ENCODE data around the gene IFI30.

IFI30 gene

DNA sequence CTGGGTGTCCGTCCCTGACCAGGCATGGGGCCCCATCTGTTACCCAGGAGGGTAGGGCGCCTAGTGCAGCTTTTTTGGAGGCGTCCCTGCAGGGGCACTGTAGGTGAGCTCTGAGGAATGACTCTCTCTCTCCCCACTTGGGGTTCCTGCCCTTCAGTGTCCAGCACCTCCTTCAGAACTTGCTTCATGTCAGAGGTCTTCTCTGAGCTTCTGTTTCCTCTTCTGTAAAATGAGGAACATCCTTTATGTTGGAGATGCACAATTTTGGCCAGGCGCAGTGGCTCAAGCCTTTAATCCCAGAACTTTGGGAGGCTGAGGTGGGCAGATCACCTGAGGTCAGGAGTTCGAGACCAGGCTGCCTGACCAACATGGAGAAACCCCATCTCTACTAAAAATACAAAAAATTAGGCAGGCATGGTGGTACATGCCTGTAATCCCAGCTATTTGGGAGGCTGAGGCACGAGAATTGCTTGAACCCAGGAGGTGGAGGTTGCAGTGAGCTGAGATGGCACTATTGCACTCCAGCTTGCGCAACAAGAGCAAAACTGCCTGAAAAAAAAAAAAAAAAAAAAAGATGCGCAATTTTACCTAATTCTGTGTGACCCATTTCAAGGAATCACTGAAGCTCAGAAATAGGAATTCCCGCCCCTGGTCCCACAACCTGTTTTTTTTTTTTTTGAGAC lies 35.8 kb upstream of the IFI30 start:
- H3K4me1 ChIP-seq (ENCODE audit: control insufficient read depth in 2 of 2, insufficient read depth in 2 of 2, low read length in 2 of 2) = peaks cover 7 to 12% of the 10 kb centered on the region in 2 donors
- H3K9me3 ChIP-seq (ENCODE audit: control insufficient read depth in 2 of 2, low read length in 2 of 2) = no peaks in the 10 kb centered on the region
- no peak overlapping the region for H3K4me3 ChIP-seq (ENCODE audit: low read length in 2 of 2)
- no peaks in the 10 kb centered on the region for H3K27me3 ChIP-seq (ENCODE audit: control insufficient read depth in 2 of 2, insufficient read depth in 2 of 2, low read length in 2 of 2)
- H3K36me3 ChIP-seq (ENCODE audit: control insufficient read depth in 2 of 2, insufficient read depth in 2 of 2, low read length in 2 of 2) = peaks cover 25 to 41% of the 10 kb centered on the region in 2 donors
- H3K27ac ChIP-seq (ENCODE audit: low read depth in 2 of 2, low read length in 2 of 2) = no peak overlapping the region
- H3K9ac ChIP-seq (ENCODE audit: low read depth in 1 of 2, low read length in 2 of 2) = no peak overlapping the region

GRCh38 chr19:18140473-18140872 lies 33.1 kb upstream of the IFI30 start:
- Histone ChIP-seq H3K9ac (ENCODE audit: low read depth in 1 of 2, low read length in 2 of 2) (no peak overlapping the region), H3K27me3 (ENCODE audit: control insufficient read depth in 2 of 2, insufficient read depth in 2 of 2, low read length in 2 of 2) (no peaks in the 10 kb centered on the region), H3K27ac (ENCODE audit: low read depth in 2 of 2, low read length in 2 of 2) (no peak overlapping the region), H3K9me3 (ENCODE audit: control insufficient read depth in 2 of 2, low read length in 2 of 2) (no peaks in the 10 kb centered on the region), H3K36me3 (ENCODE audit: control insufficient read depth in 2 of 2, insufficient read depth in 2 of 2, low read length in 2 of 2) (peaks cover 39 to 51% of the 10 kb centered on the region in 2 donors), H3K4me1 (ENCODE audit: control insufficient read depth in 2 of 2, insufficient read depth in 2 of 2, low read length in 2 of 2) (peaks cover 5 to 10% of the 10 kb centered on the region in 2 donors), H3K4me3 (ENCODE audit: low read length in 2 of 2) (no peak overlapping the region)

GRCh38 chr19:18141031-18141430 lies 32.6 kb upstream of the IFI30 start:
- Histone ChIP-seq H3K36me3 (ENCODE audit: control insufficient read depth in 2 of 2, insufficient read depth in 2 of 2, low read length in 2 of 2) (peaks cover 41 to 52% of the 10 kb centered on the region in 2 donors), H3K27ac (ENCODE audit: low read depth in 2 of 2, low read length in 2 of 2) (no peak overlapping the region), H3K4me3 (ENCODE audit: low read length in 2 of 2) (no peak overlapping the region), H3K9me3 (ENCODE audit: control insufficient read depth in 2 of 2, low read length in 2 of 2) (no peaks in the 10 kb centered on the region), H3K27me3 (ENCODE audit: control insufficient read depth in 2 of 2, insufficient read depth in 2 of 2, low read length in 2 of 2) (no peaks in the 10 kb centered on the region), H3K4me1 (ENCODE audit: control insufficient read depth in 2 of 2, insufficient read depth in 2 of 2, low read length in 2 of 2) (peaks cover 1 to 6% of the 10 kb centered on the region in 2 donors), H3K9ac (ENCODE audit: low read depth in 1 of 2, low read length in 2 of 2) (no peak overlapping the region)

GRCh38 chr19:18143902-18144301 lies 29.7 kb upstream of the IFI30 start:
- Histone ChIP-seq H3K4me3 (ENCODE audit: low read length in 2 of 2) (no peak overlapping the region), H3K36me3 (ENCODE audit: control insufficient read depth in 2 of 2, insufficient read depth in 2 of 2, low read length in 2 of 2) (peaks cover 37 to 49% of the 10 kb centered on the region in 2 donors), H3K27me3 (ENCODE audit: control insufficient read depth in 2 of 2, insufficient read depth in 2 of 2, low read length in 2 of 2) (no peaks in the 10 kb centered on the region), H3K9ac (ENCODE audit: low read depth in 1 of 2, low read length in 2 of 2) (no peak overlapping the region), H3K4me1 (ENCODE audit: control insufficient read depth in 2 of 2, insufficient read depth in 2 of 2, low read length in 2 of 2) (no peaks in the 10 kb centered on the region), H3K27ac (ENCODE audit: low read depth in 2 of 2, low read length in 2 of 2) (no peak overlapping the region), H3K9me3 (ENCODE audit: control insufficient read depth in 2 of 2, low read length in 2 of 2) (no peaks in the 10 kb centered on the region)

DNA sequence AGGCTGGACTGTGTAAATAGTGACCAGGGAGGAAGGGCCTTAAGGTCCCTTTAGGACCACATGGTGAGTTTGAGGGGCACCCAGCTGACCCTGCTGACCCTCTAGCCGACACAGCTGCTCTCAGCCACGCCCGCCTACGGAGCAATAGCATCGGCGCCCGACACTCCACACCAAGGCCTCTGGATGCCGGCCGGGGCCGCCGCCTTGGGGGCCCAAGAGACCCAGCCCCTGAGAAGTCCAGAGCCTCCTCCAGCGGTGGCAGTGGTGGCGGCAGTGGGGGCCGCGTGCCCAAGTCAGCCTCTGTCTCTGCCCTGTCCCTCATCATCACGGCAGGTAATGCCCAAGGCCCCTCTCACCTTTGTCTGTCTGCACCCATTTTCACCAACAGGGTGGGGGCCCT lies 29.3 kb upstream of the IFI30 start:
- no peaks in the 10 kb centered on the region for H3K4me1 ChIP-seq (ENCODE audit: control insufficient read depth in 2 of 2, insufficient read depth in 2 of 2, low read length in 2 of 2)

DNA sequence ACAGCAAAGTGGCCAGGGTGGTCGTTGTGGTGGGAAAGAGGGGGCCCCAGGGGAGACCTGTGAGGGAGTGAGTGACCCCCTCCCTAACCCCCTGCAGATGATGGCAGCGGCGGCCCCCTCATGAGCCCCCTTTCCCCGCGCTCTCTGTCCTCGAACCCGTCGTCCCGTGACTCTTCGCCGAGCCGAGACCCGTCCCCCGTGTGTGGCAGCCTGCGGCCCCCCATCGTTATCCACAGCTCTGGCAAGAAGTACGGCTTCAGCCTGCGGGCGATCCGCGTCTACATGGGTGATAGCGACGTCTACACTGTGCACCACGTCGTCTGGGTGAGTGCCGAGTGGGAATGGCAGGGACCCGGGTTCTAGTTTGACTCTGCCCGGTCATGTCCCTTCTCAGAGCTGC lies 28.7 kb upstream of the IFI30 start:
- H3K27me3 ChIP-seq (ENCODE audit: control insufficient read depth in 2 of 2, insufficient read depth in 2 of 2, low read length in 2 of 2) = no peaks in the 10 kb centered on the region
- H3K27ac ChIP-seq (ENCODE audit: low read depth in 2 of 2, low read length in 2 of 2) = no peak overlapping the region
- H3K4me3 ChIP-seq (ENCODE audit: low read length in 2 of 2) = no peak overlapping the region
- H3K9ac ChIP-seq (ENCODE audit: low read depth in 1 of 2, low read length in 2 of 2) = no peak overlapping the region
- no peaks in the 10 kb centered on the region for H3K4me1 ChIP-seq (ENCODE audit: control insufficient read depth in 2 of 2, insufficient read depth in 2 of 2, low read length in 2 of 2)
- no peaks in the 10 kb centered on the region for H3K9me3 ChIP-seq (ENCODE audit: control insufficient read depth in 2 of 2, low read length in 2 of 2)
- H3K36me3 ChIP-seq (ENCODE audit: control insufficient read depth in 2 of 2, insufficient read depth in 2 of 2, low read length in 2 of 2) = peaks cover 35 to 49% of the 10 kb centered on the region in 2 donors

More for the DNA sequence above, 29.3 kb upstream of the IFI30 start:
- H3K9ac ChIP-seq (ENCODE audit: low read depth in 1 of 2, low read length in 2 of 2) = no peak overlapping the region
- H3K27ac ChIP-seq (ENCODE audit: low read depth in 2 of 2, low read length in 2 of 2) = no peak overlapping the region
- H3K27me3 ChIP-seq (ENCODE audit: control insufficient read depth in 2 of 2, insufficient read depth in 2 of 2, low read length in 2 of 2) = no peaks in the 10 kb centered on the region
- no peaks in the 10 kb centered on the region for H3K9me3 ChIP-seq (ENCODE audit: control insufficient read depth in 2 of 2, low read length in 2 of 2)
- H3K4me3 ChIP-seq (ENCODE audit: low read length in 2 of 2) = no peak overlapping the region
- H3K36me3 ChIP-seq (ENCODE audit: control insufficient read depth in 2 of 2, insufficient read depth in 2 of 2, low read length in 2 of 2) = peaks cover 35 to 46% of the 10 kb centered on the region in 2 donors

DNA sequence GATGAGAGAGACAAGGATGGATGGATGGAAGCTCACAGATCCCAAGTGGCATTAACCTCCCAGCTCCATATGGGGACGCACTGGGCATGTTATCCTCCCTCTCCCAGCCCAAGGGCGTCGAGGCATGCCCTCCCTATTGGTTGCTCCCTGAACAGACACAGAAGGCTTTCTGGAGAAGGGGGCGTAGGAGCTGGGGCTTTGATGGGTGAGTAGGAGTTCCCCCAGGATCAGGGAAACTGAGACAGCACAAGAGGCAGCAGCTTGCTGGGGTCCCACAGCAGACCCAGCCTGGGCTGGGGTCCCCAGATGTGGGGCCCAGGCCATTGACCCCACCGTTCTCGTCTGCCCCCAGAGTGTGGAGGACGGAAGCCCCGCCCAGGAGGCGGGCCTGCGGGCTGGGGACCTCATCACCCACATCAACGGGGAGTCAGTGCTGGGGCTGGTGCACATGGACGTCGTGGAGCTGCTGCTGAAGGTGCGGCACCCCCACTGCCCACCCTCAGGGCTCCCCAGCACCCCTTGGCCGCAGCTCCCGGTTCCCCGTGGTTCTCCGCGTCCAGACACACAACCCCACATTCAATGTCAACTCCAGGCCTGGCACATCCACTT lies 28.1 kb upstream of the IFI30 start:
- Histone ChIP-seq H3K4me3 (ENCODE audit: low read length in 2 of 2) (no peak overlapping the region), H3K4me1 (ENCODE audit: control insufficient read depth in 2 of 2, insufficient read depth in 2 of 2, low read length in 2 of 2) (no peaks in the 10 kb centered on the region), H3K9ac (ENCODE audit: low read depth in 1 of 2, low read length in 2 of 2) (no peak overlapping the region), H3K27ac (ENCODE audit: low read depth in 2 of 2, low read length in 2 of 2) (no peak overlapping the region), H3K36me3 (ENCODE audit: control insufficient read depth in 2 of 2, insufficient read depth in 2 of 2, low read length in 2 of 2) (peaks cover 35 to 45% of the 10 kb centered on the region in 2 donors), H3K9me3 (ENCODE audit: control insufficient read depth in 2 of 2, low read length in 2 of 2) (no peaks in the 10 kb centered on the region), H3K27me3 (ENCODE audit: control insufficient read depth in 2 of 2, insufficient read depth in 2 of 2, low read length in 2 of 2) (no peaks in the 10 kb centered on the region)

DNA sequence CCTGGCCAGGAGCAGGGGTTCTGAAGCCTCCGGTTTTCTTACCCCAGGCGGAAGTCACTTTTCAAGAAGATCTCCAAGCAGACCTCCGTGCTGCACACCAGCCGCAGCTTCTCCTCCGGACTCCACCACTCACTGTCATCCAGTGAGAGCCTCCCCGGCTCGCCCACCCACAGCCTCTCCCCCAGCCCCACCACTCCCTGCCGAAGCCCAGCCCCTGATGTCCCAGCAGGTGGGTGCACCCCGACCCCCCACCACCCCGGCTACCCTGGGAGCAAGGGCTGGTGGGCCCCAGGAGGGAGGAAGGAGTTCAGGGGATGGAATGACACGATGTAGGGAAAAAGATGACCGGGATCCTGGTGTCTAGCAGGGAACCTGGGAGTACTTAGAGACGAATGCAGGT lies 26.2 kb upstream of the IFI30 start:
- Histone ChIP-seq H3K27me3 (ENCODE audit: control insufficient read depth in 2 of 2, insufficient read depth in 2 of 2, low read length in 2 of 2) (no peaks in the 10 kb centered on the region), H3K4me3 (ENCODE audit: low read length in 2 of 2) (no peak overlapping the region), H3K4me1 (ENCODE audit: control insufficient read depth in 2 of 2, insufficient read depth in 2 of 2, low read length in 2 of 2) (peaks cover 6 to 11% of the 10 kb centered on the region in 2 donors), H3K36me3 (ENCODE audit: control insufficient read depth in 2 of 2, insufficient read depth in 2 of 2, low read length in 2 of 2) (peaks cover 30 to 38% of the 10 kb centered on the region in 2 donors), H3K9me3 (ENCODE audit: control insufficient read depth in 2 of 2, low read length in 2 of 2) (no peaks in the 10 kb centered on the region), H3K9ac (ENCODE audit: low read depth in 1 of 2, low read length in 2 of 2) (no peak overlapping the region), H3K27ac (ENCODE audit: low read depth in 2 of 2, low read length in 2 of 2) (no peak overlapping the region)

DNA sequence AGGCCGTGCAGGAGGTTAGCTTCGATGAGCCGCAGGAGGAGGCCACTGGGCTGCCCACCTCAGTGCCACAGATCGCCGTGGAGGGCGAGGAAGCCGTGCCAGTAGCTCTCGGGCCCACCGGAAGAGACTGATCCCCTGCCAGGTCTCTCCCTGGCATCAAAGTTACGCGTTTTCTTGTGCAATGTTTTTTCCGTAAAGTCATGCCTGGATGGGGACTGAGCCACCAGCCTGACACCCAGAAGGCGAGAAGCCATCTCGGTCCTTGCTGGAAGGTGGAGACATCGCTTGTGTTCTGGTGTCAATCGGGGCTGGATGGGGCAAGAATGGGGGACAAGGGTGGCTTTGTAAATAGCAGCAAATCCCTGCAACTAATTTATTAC lies 24.0 kb upstream of the IFI30 start:
- Histone ChIP-seq H3K9ac (ENCODE audit: low read depth in 1 of 2, low read length in 2 of 2) (no peak overlapping the region), H3K27ac (ENCODE audit: low read depth in 2 of 2, low read length in 2 of 2) (no peak overlapping the region), H3K36me3 (ENCODE audit: control insufficient read depth in 2 of 2, insufficient read depth in 2 of 2, low read length in 2 of 2) (peaks cover 18 to 23% of the 10 kb centered on the region in 2 donors), H3K27me3 (ENCODE audit: control insufficient read depth in 2 of 2, insufficient read depth in 2 of 2, low read length in 2 of 2) (no peaks in the 10 kb centered on the region), H3K4me3 (ENCODE audit: low read length in 2 of 2) (no peak overlapping the region), H3K9me3 (ENCODE audit: control insufficient read depth in 2 of 2, low read length in 2 of 2) (no peaks in the 10 kb centered on the region), H3K4me1 (ENCODE audit: control insufficient read depth in 2 of 2, insufficient read depth in 2 of 2, low read length in 2 of 2) (peaks cover 15 to 24% of the 10 kb centered on the region in 2 donors)

DNA sequence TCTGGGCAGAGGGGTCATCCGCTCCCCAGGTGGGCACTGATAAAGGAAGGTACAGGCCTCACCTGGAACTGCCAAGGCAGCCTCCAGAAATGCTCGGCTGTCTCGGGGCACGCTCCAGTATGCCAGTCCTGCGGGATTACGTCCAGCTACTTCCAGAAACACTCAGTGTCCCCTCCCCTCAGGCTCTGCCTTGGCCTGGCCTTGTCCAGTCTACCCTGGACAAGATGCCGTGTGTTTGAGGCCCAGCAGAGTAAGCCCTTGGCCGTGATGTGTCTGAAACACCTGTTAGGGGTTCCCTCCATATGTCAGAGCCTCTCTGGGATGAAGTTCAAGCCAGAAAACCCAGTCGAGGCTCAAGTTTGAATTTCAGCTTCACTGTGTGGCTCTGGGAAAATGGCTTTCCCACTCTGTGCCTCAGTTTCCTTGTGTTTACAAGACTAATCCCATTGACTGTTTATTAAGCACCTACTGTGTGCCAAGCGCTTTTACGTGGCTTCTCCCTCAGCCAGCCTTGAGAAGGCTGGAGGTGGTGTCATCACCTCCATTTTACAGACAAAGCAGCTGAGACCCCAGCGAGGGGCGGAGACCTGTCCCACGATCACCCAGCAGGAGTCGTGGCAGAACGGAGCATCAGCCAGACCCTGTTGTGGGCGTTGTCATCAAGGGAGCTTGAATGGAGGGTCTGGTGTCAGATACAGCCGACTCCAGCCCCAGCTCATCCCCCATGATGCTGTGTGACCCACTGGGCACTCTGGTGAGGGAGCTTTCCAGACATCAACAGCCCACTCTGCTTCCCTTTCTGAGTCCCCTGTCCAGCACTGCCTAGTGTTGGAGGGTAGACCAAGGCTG lies 22.6 kb upstream of the IFI30 start:
- Histone ChIP-seq H3K36me3 (ENCODE audit: control insufficient read depth in 2 of 2, insufficient read depth in 2 of 2, low read length in 2 of 2) (peaks cover 6 to 12% of the 10 kb centered on the region in 2 donors), H3K4me1 (ENCODE audit: control insufficient read depth in 2 of 2, insufficient read depth in 2 of 2, low read length in 2 of 2) (peaks cover 25 to 31% of the 10 kb centered on the region in 2 donors), H3K9me3 (ENCODE audit: control insufficient read depth in 2 of 2, low read length in 2 of 2) (no peaks in the 10 kb centered on the region), H3K4me3 (ENCODE audit: low read length in 2 of 2) (peak overlapping the region in 1 of 2 donors; percentile 86), H3K27me3 (ENCODE audit: control insufficient read depth in 2 of 2, insufficient read depth in 2 of 2, low read length in 2 of 2) (no peaks in the 10 kb centered on the region), H3K9ac (ENCODE audit: low read depth in 1 of 2, low read length in 2 of 2) (peak overlapping the region; percentile 34 to 58), H3K27ac (ENCODE audit: low read depth in 2 of 2, low read length in 2 of 2) (no peak overlapping the region)
